B cell (primary cell): ENCODE results near the gene LCN2. TPM values are rescaled to one million over a fixed set of nuclear protein-coding genes. Genes with fewer than 3 reads are reported as not detected.

Experiments used
- ATAC-seq: fragments of 200-7000 bp; cut with Tn5 transposase; one replicate; pipeline ENCODE4 v1.10.0; 2021; ENCODE audit warnings: low read depth, mild to moderate bottlenecking, moderate number of reproducible peaks, moderate library complexity
- CTCF ChIA-PET: fragments of 350-600 bp; sonication (Branson Sonifier 250); formaldehyde crosslinking; loops from one replicate; lab custom pipeline; 2021; ENCODE audit warnings: antibody characterized with exemption, inconsistent platforms; lab: Charles Lee
- POLR2A ChIA-PET: fragments of 350-600 bp; sonication (Branson Sonifier 250); formaldehyde crosslinking; loops from one replicate; lab custom pipeline; 2021; ENCODE audit warnings: antibody characterized with exemption; lab: Charles Lee
- DNase-seq: peaks from one replicate; pipeline ENCODE4 v3.0.0; 2013
- H2AFZ ChIP-seq: 2 replicates; pipeline ENCODE4 v1.6.1; 2012; ENCODE audit warnings: mild to moderate bottlenecking, low read depth, low read length; ENCODE audit not compliant: insufficient read depth, poor library complexity, severe bottlenecking
- H3K27ac ChIP-seq, 2 donors: 1 replicate in 1 of 2; 2 replicates in 1 of 2; pipeline ENCODE4 v1.5.1; 2012 to 2013; ENCODE audit warnings: low read length in 2 of 2, mild to moderate bottlenecking in 2 of 2, moderate library complexity in 1 of 2
- H3K27me3 ChIP-seq, 4 experiments: fragments of 200-600 bp in 1 of 4; sonication (generic) in 1 of 4; replicated peaks in 1 of 4; 1 replicate in 2 of 4; 2 replicates in 2 of 4; pipeline versions ENCODE4 v1.6.1 to v1.7.0; 2013 to 2016; ENCODE audit warnings: low read length in 3 of 4, mild to moderate bottlenecking in 2 of 4, mixed read lengths in 1 of 4, moderate library complexity in 1 of 4; ENCODE audit not compliant: insufficient read depth in 4 of 4, control insufficient read depth in 3 of 4; ENCODE audit errors: control extremely low read depth in 1 of 4
- H3K36me3 ChIP-seq, 2 experiments: replicated peaks in 1 of 2; 1 replicate in 1 of 2; 2 replicates in 1 of 2; pipeline versions ENCODE4 v1.6.1 to v1.7.1; 2013; ENCODE audit warnings: low read length in 1 of 2; ENCODE audit not compliant: insufficient read depth in 2 of 2, control insufficient read depth in 1 of 2; ENCODE audit errors: control extremely low read depth in 1 of 2, extremely low read depth in 1 of 2
- H3K4me1 ChIP-seq, 2 donors: fragments of 200-600 bp in 1 of 2; sonication (generic) in 1 of 2; 1 replicate in 1 of 2; 2 replicates in 1 of 2; pipeline versions ENCODE4 v1.5.1 to v1.6.1; 2013 to 2017; ENCODE audit warnings: low read length in 2 of 2; ENCODE audit not compliant: control insufficient read depth in 2 of 2, insufficient read depth in 2 of 2
- H3K4me2 ChIP-seq: replicated peaks from 2 replicates; pipeline ENCODE3; 2012; ENCODE audit warnings: mild to moderate bottlenecking, low read depth, low read length; ENCODE audit not compliant: poor library complexity, severe bottlenecking
- H3K4me3 ChIP-seq, 5 experiments: fragments of 200-600 bp in 1 of 5; sonication (generic) in 1 of 5; 1 replicate in 3 of 5; 2 replicates in 2 of 5; pipeline versions ENCODE4 v1.5.1 to v1.7.0; 2011 to 2016; ENCODE audit warnings: low read length in 4 of 5, mild to moderate bottlenecking in 4 of 5, low read depth in 2 of 5, control low read depth in 1 of 5, moderate library complexity in 1 of 5; ENCODE audit not compliant: insufficient read depth in 1 of 5; ENCODE audit errors: control extremely low read depth in 1 of 5, extremely low read depth in 1 of 5
- H3K79me2 ChIP-seq: fragments of 200-600 bp; sonication (generic); one replicate; pipeline ENCODE4 v1.6.0; 2016; ENCODE audit warnings: low read length; ENCODE audit not compliant: control insufficient read depth, insufficient read depth
- H3K9ac ChIP-seq: fragments of 200-600 bp; sonication (generic); 2 replicates; pipeline ENCODE4 v1.6.1; 2017; ENCODE audit warnings: mild to moderate bottlenecking, low read length, moderate library complexity
- H3K9me3 ChIP-seq, 3 donors: one replicate each; pipeline versions ENCODE4 v1.6.1 to v1.7.1; 2013; ENCODE audit warnings: low read length in 2 of 3; ENCODE audit not compliant: control insufficient read depth in 2 of 3, insufficient read depth in 1 of 3; ENCODE audit errors: control extremely low read depth in 1 of 3
- H4K20me1 ChIP-seq: 2 replicates; pipeline ENCODE4 v1.6.0; 2012; ENCODE audit warnings: mild to moderate bottlenecking, low read length; ENCODE audit not compliant: insufficient read depth, control insufficient read depth, poor library complexity, severe bottlenecking
- H3K27ac Mint-ChIP-seq: one replicate; pipeline ENCODE4 v1.8.0; 2021; ENCODE audit warnings: mixed read lengths
- H3K27me3 Mint-ChIP-seq: one replicate; pipeline ENCODE4 v1.8.0; 2021; ENCODE audit warnings: mixed read lengths
- H3K4me1 Mint-ChIP-seq: one replicate; pipeline ENCODE4 v1.8.0; 2021; ENCODE audit warnings: mixed read lengths
- H3K4me3 Mint-ChIP-seq: one replicate; pipeline ENCODE4 v1.8.0; 2021; ENCODE audit warnings: mixed read lengths
- H3K9me3 Mint-ChIP-seq: one replicate; pipeline ENCODE4 v1.8.0; 2022; ENCODE audit warnings: mixed read lengths; ENCODE audit not compliant: insufficient read depth
- EZH2 ChIP-seq: IDR thresholded peaks from 2 replicates; pipeline ENCODE4 v1.6.1; 2012; ENCODE audit warnings: borderline replicate concordance, low read depth, mild to moderate bottlenecking, moderate library complexity, low read length; ENCODE audit not compliant: insufficient read depth, poor library complexity, severe bottlenecking
- WGBS: methylation state at CpG from one replicate; pipeline ENCODE4 v1.1.5; 2013; ENCODE audit warnings: missing lambda C conversion rate; ENCODE audit not compliant: insufficient coverage; 5-methylcytosine and 5-hydroxymethylcytosine counted together
- intact Hi-C: fragments of 100-400 bp; cut with micrococcal nuclease; formaldehyde crosslinking; loops from one replicate; pipeline ENCODE4 v1.10.0; 2022
- polyA plus RNA-seq: library from polyadenylated mRNA; depleted of rRNA; stranded (reverse); fragments of >200 nt; gene quantifications from 2 replicates; pipeline ENCODE4 v1.2.3, GENCODE V29; 2012
- total RNA-seq, 2 donors: library from RNA; stranded (reverse); fragments of 120-200 nt in 1 of 2; gene quantifications; 1 replicate in 1 of 2; 2 replicates in 1 of 2; pipeline versions ENCODE4 v1.2.3 to v1.2.4, GENCODE V29; 2013 to 2022
- TF ChIP-seq, protein P1 (sequence below): fragments of 200-600 bp; IDR thresholded peaks from one replicate; pipeline ENCODE4 v1.8.0; 2022; ENCODE audit warnings: antibody characterized with exemption, mild to moderate bottlenecking

Gene LCN2
- total and polyA plus RNA-seq, 2 donors (not counting 1 experiment from before 2014, with no cell fraction given), result not detected

DNA sequence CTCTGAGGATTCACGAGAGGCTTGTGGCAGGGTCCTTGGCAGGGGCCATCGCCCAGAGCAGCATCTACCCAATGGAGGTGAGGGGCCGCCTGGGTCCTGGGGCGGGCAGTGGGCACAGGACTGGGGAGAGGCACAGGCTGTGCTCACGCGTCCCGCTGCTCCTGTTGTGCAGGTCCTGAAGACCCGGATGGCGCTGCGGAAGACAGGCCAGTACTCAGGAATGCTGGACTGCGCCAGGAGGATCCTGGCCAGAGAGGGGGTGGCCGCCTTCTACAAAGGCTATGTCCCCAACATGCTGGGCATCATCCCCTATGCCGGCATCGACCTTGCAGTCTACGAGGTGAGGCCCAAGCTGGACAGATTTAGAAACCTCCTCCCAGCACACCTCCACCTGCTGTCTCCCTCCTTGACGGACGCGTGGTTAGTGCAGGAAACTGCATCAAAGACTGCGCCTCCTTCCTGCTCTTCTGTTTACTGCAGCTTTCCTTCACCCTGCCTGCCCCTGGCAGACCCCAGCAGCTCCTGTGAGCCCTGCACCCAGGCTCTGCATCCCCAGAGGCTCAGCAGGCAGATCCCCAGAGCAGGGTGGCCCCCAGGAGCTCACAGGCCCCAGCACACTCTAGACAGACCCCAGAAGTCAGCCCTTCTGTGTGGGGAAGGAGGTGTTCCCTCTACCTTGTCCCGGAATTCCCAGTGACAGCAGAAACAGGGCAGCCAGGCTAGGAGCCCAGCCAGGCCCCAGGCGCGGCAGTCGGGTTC, 42.9 kb upstream of the LCN2 start:
- Mint-ChIP-seq H3K4me3 (no peak overlapping the region), H3K27ac (no peak overlapping the region), H3K27me3 (no peaks in the 10 kb centered on the region), H3K9me3 (no peaks in the 10 kb centered on the region), H3K4me1 (peaks cover 4% of the 10 kb centered on the region)
- intact Hi-C loops, result no loop called here
- H3K36me3 ChIP-seq, result peaks cover 9 to 68% of the 10 kb centered on the region in 2 experiments
- H3K4me2 ChIP-seq, result no peak overlapping the region
- H2AFZ ChIP-seq, result no peak overlapping the region
- CTCF ChIA-PET, result no interaction called here
- peaks cover 29% of the 10 kb centered on the region for H4K20me1 ChIP-seq
- no peaks in the 10 kb centered on the region for H3K4me1 ChIP-seq
- no peaks in the 10 kb centered on the region for H3K9me3 ChIP-seq
- no peak overlapping the region for H3K27ac ChIP-seq
- H3K27me3 ChIP-seq, result no peaks in the 10 kb centered on the region
- POLR2A ChIA-PET, result interaction anchor here (0.5 kb wide), 1 partner anchor 56 kb away, joined by 3 read pairs; no protein-coding TSS in a partner anchor
- no peak for TF ChIP-seq EZH2
- TF ChIP-seq, protein P1, sequence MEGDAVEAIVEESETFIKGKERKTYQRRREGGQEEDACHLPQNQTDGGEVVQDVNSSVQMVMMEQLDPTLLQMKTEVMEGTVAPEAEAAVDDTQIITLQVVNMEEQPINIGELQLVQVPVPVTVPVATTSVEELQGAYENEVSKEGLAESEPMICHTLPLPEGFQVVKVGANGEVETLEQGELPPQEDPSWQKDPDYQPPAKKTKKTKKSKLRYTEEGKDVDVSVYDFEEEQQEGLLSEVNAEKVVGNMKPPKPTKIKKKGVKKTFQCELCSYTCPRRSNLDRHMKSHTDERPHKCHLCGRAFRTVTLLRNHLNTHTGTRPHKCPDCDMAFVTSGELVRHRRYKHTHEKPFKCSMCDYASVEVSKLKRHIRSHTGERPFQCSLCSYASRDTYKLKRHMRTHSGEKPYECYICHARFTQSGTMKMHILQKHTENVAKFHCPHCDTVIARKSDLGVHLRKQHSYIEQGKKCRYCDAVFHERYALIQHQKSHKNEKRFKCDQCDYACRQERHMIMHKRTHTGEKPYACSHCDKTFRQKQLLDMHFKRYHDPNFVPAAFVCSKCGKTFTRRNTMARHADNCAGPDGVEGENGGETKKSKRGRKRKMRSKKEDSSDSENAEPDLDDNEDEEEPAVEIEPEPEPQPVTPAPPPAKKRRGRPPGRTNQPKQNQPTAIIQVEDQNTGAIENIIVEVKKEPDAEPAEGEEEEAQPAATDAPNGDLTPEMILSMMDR, result no peak
- H3K9ac ChIP-seq, result no peak overlapping the region
- H3K4me3 ChIP-seq, result no peak overlapping the region
- ATAC-seq (no peak), DNase-seq (no peak)
- WGBS, result 96% methylated on average over 23 of the region's 23 CpGs
- peaks cover 21% of the 10 kb centered on the region for H3K79me2 ChIP-seq

GRCh38 chr9:128106940-128107467, 42.2 kb upstream of the LCN2 start:
- Histone ChIP-seq H3K27me3 (no peaks in the 10 kb centered on the region), H3K79me2 (peaks cover 18% of the 10 kb centered on the region), H3K27ac (no peak overlapping the region), H4K20me1 (peaks cover 25% of the 10 kb centered on the region), H3K9me3 (no peaks in the 10 kb centered on the region), H3K4me2 (no peak overlapping the region), H3K4me1 (no peaks in the 10 kb centered on the region), H3K9ac (no peak overlapping the region), H3K36me3 (peaks cover 9 to 61% of the 10 kb centered on the region in 2 experiments), H3K4me3 (no peak overlapping the region), H2AFZ (no peak overlapping the region)
- CTCF ChIA-PET, result interaction anchor here (0.6 kb wide), 1 partner anchor 23 kb away, joined by 4 read pairs; no protein-coding TSS in a partner anchor
- H3K27me3 Mint-ChIP-seq, result no peaks in the 10 kb centered on the region
- no peak overlapping the region for H3K4me3 Mint-ChIP-seq
- intact Hi-C loops, result no loop called here
- peaks cover 4% of the 10 kb centered on the region for H3K4me1 Mint-ChIP-seq
- no peaks in the 10 kb centered on the region for H3K9me3 Mint-ChIP-seq
- POLR2A ChIA-PET, result interaction anchor here (0.5 kb wide), 1 partner anchor 57 kb away, joined by 3 read pairs; no protein-coding TSS in a partner anchor
- TF ChIP-seq EZH2, result no peak
- TF ChIP-seq, protein P1, result no peak
- ATAC-seq (no peak), DNase-seq (no peak)
- H3K27ac Mint-ChIP-seq, result no peak overlapping the region
- 97% methylated on average over 23 of the region's 23 CpGs for WGBS
